HEK293 (cell line): ENCODE data around the gene PRICKLE3.
A peak's percentile ranks its signal among the peaks of the same experiment; 100 is the strongest.
"Not testable (repeated sequence)": the region's sequence is repeated elsewhere in the genome, so short reads cannot be mapped to it uniquely, and the experiment has no call there.

Source experiments
- CTCF ChIA-PET: fragments of 350-600 bp; formaldehyde crosslinking; extraction: SDS; loops from one replicate; lab custom pipeline; 2021; ENCODE audit warnings: antibody characterized with exemption; lab: Yijun Ruan, JAX
- POLR2A ChIA-PET: fragments of 300-600 bp; formaldehyde crosslinking; extraction: SDS; loops from one replicate; lab custom pipeline; 2020; ENCODE audit warnings: antibody characterized with exemption, inconsistent platforms; lab: Yijun Ruan, JAX
- H3K27ac ChIP-seq: fragments of 200-500 bp; sonication (Bioruptor generic); 2 replicates; pipeline ENCODE4 v1.5.1; 2014; ENCODE audit warnings: low read depth, low read length, control low read depth, inconsistent platforms; ENCODE audit errors: extremely low read depth
- H3K36me3 ChIP-seq, 2 experiments: fragments of 200-500 bp in 1 of 2; sonication (Bioruptor generic) in 1 of 2; 1 replicate in 1 of 2; 2 replicates in 1 of 2; pipeline ENCODE4 v1.5.1; 2014 to 2017; ENCODE audit warnings: inconsistent platforms in 2 of 2, low read length in 2 of 2; ENCODE audit not compliant: control insufficient read depth in 2 of 2, insufficient read depth in 1 of 2
- H3K4me1 ChIP-seq: fragments of 200-500 bp; sonication (Bioruptor generic); 2 replicates; pipeline ENCODE4 v1.5.1; 2014; ENCODE audit warnings: mild to moderate bottlenecking, low read length, inconsistent platforms; ENCODE audit not compliant: control insufficient read depth, insufficient read depth
- H3K4me3 ChIP-seq: 2 replicates; pipeline ENCODE4 v1.5.1; 2011; ENCODE audit warnings: low read depth, mild to moderate bottlenecking, control low read depth, low read length, moderate library complexity
- H3K9me3 ChIP-seq: fragments of 200-500 bp; sonication (Bioruptor generic); 2 replicates; pipeline ENCODE4 v1.5.1; 2014; ENCODE audit warnings: low read depth, low read length, inconsistent platforms; ENCODE audit not compliant: control insufficient read depth, insufficient read depth
- EGR2 ChIP-seq: fragments of 450-650 bp; formaldehyde crosslinking; IDR thresholded peaks from 2 replicates; pipeline ENCODE4 v1.5.1; 2016; ENCODE audit warnings: low read depth, missing biosample characterization, missing genetic modification characterization
- HOXD13 ChIP-seq: sonication (generic); formaldehyde crosslinking; IDR thresholded peaks from 2 replicates; pipeline ENCODE4 v1.8.0; 2022; ENCODE audit warnings: missing genetic modification reagents, borderline replicate concordance
- OSR2 ChIP-seq: fragments of 450-650 bp; formaldehyde crosslinking; IDR thresholded peaks from 2 replicates; pipeline ENCODE4 v1.5.1; 2016; ENCODE audit warnings: missing biosample characterization, missing genetic modification characterization
- RBAK ChIP-seq: fragments of 450-650 bp; formaldehyde crosslinking; IDR thresholded peaks from 2 replicates; pipeline ENCODE4 v1.5.1; 2016; ENCODE audit warnings: missing biosample characterization, missing genetic modification characterization
- TCF7L2 ChIP-seq: IDR thresholded peaks from 2 replicates; pipeline ENCODE4 v1.6.1; 2011; ENCODE audit warnings: low read depth, mild to moderate bottlenecking, inconsistent platforms, low read length, moderate library complexity, borderline replicate concordance
- YY1 ChIP-seq: fragments of 450-650 bp; formaldehyde crosslinking; IDR thresholded peaks from 2 replicates; pipeline ENCODE4 v1.5.1; 2018; ENCODE audit warnings: missing biosample characterization, missing genetic modification characterization
- YY2 ChIP-seq: fragments of 450-650 bp; formaldehyde crosslinking; IDR thresholded peaks from 2 replicates; pipeline ENCODE4 v1.5.1; 2016; ENCODE audit warnings: missing biosample characterization, missing genetic modification characterization
- ZNF16 ChIP-seq: fragments of 450-650 bp; formaldehyde crosslinking; IDR thresholded peaks from 2 replicates; pipeline ENCODE4 v1.5.1; 2016; ENCODE audit warnings: low read depth, missing biosample characterization, missing genetic modification characterization
- ZNF211 ChIP-seq: fragments of 450-650 bp; formaldehyde crosslinking; IDR thresholded peaks from 2 replicates; pipeline ENCODE4 v1.5.1; 2016; ENCODE audit warnings: low read depth, missing biosample characterization, missing genetic modification characterization
- ZNF221 ChIP-seq: fragments of 450-650 bp; formaldehyde crosslinking; IDR thresholded peaks from 2 replicates; pipeline ENCODE4 v1.5.1; 2017; ENCODE audit warnings: missing biosample characterization, missing genetic modification characterization, borderline replicate concordance
- ZNF324 ChIP-seq: fragments of 450-650 bp; formaldehyde crosslinking; IDR thresholded peaks from 2 replicates; pipeline ENCODE4 v1.5.1; 2016; ENCODE audit warnings: missing biosample characterization, missing genetic modification characterization
- ZNF394 ChIP-seq: fragments of 450-650 bp; formaldehyde crosslinking; IDR thresholded peaks from 2 replicates; pipeline ENCODE4 v1.5.1; 2016; ENCODE audit warnings: missing biosample characterization, missing genetic modification characterization, mild to moderate bottlenecking, moderate library complexity, borderline replicate concordance
- ZNF529 ChIP-seq: fragments of 450-650 bp; formaldehyde crosslinking; IDR thresholded peaks from 2 replicates; pipeline ENCODE4 v1.5.1; 2017; ENCODE audit warnings: missing genetic modification characterization, missing biosample characterization; ENCODE audit not compliant: insufficient replicate concordance
- ZNF660 ChIP-seq: fragments of 450-650 bp; IDR thresholded peaks from 2 replicates; pipeline ENCODE4 v1.5.1; 2018; ENCODE audit warnings: missing biosample characterization, mild to moderate bottlenecking, missing genetic modification characterization
- ZNF670 ChIP-seq: fragments of 450-650 bp; formaldehyde crosslinking; IDR thresholded peaks from 2 replicates; pipeline ENCODE4 v1.5.1; 2016; ENCODE audit warnings: missing biosample characterization, missing genetic modification characterization, low read depth
- ZNF707 ChIP-seq: fragments of 450-650 bp; formaldehyde crosslinking; IDR thresholded peaks from 2 replicates; pipeline ENCODE4 v1.5.1; 2016; ENCODE audit warnings: missing biosample characterization, missing genetic modification characterization
- ZXDB ChIP-seq: fragments of 450-650 bp; formaldehyde crosslinking; IDR thresholded peaks from 2 replicates; pipeline ENCODE4 v1.5.1; 2016; ENCODE audit warnings: missing biosample characterization, missing genetic modification characterization
- TF ChIP-seq, protein P1 (sequence below): fragments of 450-650 bp; formaldehyde crosslinking; IDR thresholded peaks from 2 replicates; pipeline ENCODE4 v1.5.1; 2016; ENCODE audit warnings: missing biosample characterization, missing genetic modification characterization
- TF ChIP-seq, protein P2 (sequence below): fragments of 450-650 bp; formaldehyde crosslinking; IDR thresholded peaks from 2 replicates; pipeline ENCODE4 v1.5.1; 2016; ENCODE audit warnings: missing biosample characterization, missing genetic modification characterization

Gene PRICKLE3

DNA sequence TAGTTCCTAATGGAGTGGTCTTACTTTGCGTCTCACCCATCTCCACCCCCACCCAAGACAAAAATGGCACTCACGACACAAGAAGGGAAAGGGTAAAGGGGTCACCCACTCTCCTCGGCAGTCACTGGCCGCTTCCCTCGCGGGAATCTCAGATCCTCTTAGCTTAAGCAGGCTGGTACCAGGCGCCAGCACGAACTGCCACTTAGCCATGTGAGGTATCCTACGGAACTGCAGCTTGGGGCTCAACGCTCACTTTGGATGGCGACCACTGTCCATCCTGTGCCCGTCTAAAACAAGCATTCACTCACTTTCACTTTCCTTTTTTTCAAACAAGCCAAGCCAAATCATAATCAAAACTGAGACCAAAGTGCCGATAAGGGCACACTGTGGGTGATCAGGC is 38.2 kb downstream of the PRICKLE3 start:
- POLR2A ChIA-PET = no interaction called here
- no peaks in the 10 kb centered on the region for H3K9me3 ChIP-seq
- no peak overlapping the region for H3K4me3 ChIP-seq
- H3K36me3 ChIP-seq = no peaks in the 10 kb centered on the region
- H3K27ac ChIP-seq = no peak overlapping the region
- TF ChIP-seq ZNF394 (tag by site-specific recombination) (no peak), RBAK (tag by site-specific recombination) (no peak)
- CTCF ChIA-PET = interaction anchor here (0.7 kb wide), 1 partner anchor 17 kb away, joined by 4 read pairs; no protein-coding TSS in a partner anchor
- no peaks in the 10 kb centered on the region for H3K4me1 ChIP-seq

DNA sequence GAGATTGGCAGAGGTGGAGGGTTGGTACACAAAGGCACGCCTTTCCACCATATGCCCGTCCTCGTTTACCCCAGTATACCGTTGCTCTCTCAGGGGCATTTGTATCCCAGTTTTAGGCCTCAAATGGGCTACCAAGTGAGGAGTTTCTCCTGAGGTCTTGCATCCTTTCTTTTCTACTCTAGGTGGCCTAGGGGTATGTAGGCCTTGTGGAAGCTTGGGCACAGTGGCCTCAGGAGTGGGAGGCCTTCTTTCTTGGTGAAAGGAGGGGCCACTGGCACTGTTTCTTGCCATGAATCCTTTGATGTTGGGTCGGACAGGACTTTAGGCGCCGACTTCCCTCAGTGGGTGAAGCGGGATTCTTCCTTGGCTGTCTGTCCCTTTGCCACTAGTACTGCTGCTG is 38.9 kb downstream of the PRICKLE3 start:
- Histone ChIP-seq H3K9me3 (no peaks in the 10 kb centered on the region), H3K36me3 (no peaks in the 10 kb centered on the region), H3K4me3 (no peak overlapping the region), H3K27ac (no peak overlapping the region), H3K4me1 (no peaks in the 10 kb centered on the region)
- no peak for TF ChIP-seq ZNF529 (tag by site-specific recombination)
- CTCF ChIA-PET = interaction anchor here (0.6 kb wide), 1 partner anchor 607 kb away, joined by 3 read pairs; no protein-coding TSS in a partner anchor
- POLR2A ChIA-PET = no interaction called here

DNA sequence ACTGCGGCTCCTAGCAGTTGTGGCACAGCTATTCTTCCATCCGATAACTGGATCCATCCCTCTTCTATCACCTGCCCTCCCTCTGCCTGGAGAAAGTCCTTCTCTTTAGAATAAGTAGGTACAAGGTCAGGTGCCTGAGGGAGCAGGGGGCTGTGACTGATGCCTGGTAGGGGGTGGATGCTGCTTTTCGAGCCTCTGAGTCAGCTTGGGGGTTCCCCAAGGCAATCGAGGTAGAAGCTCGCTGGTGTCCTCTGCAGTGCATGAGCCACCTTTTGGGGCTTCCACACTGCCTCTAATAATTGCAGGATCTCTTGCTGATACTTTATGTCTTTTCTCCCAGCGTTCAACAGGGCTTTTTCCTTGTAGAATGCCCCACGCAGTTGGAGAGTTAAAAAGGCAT is 43.0 kb downstream of the PRICKLE3 start:
- CTCF ChIA-PET = interaction anchor here (0.9 to 1.9 kb wide), 4 partner anchors 13 to 18 kb away, joined by 3 to 6 read pairs (median 4); no protein-coding TSS in a partner anchor
- POLR2A ChIA-PET = not testable (repeated sequence)

DNA sequence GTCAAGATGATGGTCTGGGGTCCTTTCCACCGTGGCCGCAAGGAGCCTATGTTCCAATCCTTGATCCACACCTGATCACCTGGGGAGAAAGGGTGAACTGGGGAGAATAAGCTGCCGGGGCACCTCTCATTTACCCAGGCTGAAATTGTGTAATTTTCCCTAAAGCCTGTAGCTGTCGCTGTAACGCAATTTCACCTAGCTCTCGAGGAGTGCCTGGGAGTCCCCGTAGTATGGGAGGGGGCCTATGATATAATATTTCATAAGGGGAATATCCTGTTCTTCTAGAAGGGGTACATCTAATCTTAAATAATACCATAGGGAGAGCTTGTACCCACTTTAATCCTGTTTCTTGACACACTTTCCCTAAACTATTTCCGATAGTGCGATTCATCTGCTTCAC is 43.9 kb downstream of the PRICKLE3 start:
- H3K27ac ChIP-seq, H3K36me3 ChIP-seq, POLR2A ChIA-PET, H3K4me1 ChIP-seq: not testable (repeated sequence)
- 0 out of 2 replicates have a peak, but pooled peaks have one; percentile 54 for TF ChIP-seq ZXDB
- TF ChIP-seq, all 188 proteins: peak for 1; not testable (repeated sequence) for 187
- not testable (repeated sequence) for H3K9me3 ChIP-seq, H3K4me3 ChIP-seq
- CTCF ChIA-PET = interaction anchor here (0.7 to 1.4 kb wide), 6 partner anchors 10 to 21 kb away, joined by 3 to 7 read pairs (median 4); no protein-coding TSS in a partner anchor

More for the DNA sequence above, 43.0 kb downstream of the PRICKLE3 start:
- H3K36me3 ChIP-seq, H3K4me1 ChIP-seq, H3K9me3 ChIP-seq, H3K4me3 ChIP-seq, H3K27ac ChIP-seq: not testable (repeated sequence)

DNA sequence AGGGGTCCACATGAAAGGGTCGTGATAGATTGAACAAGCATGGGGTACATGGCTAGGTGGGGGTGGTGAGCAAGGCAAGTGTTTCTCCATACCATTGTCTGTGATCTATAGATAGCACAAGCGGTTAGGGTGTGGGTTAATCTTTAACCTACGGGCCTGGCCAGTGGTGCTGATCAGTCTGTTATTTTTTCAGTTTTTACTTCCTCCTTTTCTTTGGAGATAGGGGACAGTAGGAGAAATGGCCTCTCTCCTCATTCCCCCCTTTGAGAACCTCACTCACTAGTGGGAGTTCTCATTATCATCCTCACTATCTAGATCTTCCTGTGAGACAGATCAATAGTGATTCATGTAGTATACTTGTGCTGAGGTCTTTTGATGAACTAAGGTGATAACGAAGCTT is 46.5 kb downstream of the PRICKLE3 start:
- POLR2A ChIA-PET = no interaction called here
- no peaks in the 10 kb centered on the region for H3K36me3 ChIP-seq
- no peaks in the 10 kb centered on the region for H3K4me1 ChIP-seq
- no peaks in the 10 kb centered on the region for H3K9me3 ChIP-seq
- no peak overlapping the region for H3K27ac ChIP-seq
- CTCF ChIA-PET = interaction anchor here (0.5 to 1.1 kb wide), 2 partner anchors 16 to 629 kb away, joined by 4 to 8 read pairs; no protein-coding TSS in a partner anchor
- no peak overlapping the region for H3K4me3 ChIP-seq
- TF ChIP-seq TCF7L2 (no peak), ZNF211 (tag by site-specific recombination) (no peak), HOXD13 (CRISPR knock-in tag) (no peak), ZNF660 (no peak), EGR2 (tag by site-specific recombination) (no peak), YY2 (no peak), ZNF221 (tag by site-specific recombination) (no peak), ZNF670 (tag by site-specific recombination) (no peak), ZNF707 (tag by site-specific recombination) (no peak), YY1 (tag by site-specific recombination) (no peak), OSR2 (tag by site-specific recombination) (no peak), ZNF324 (tag by site-specific recombination) (no peak), ZNF16 (tag by site-specific recombination) (no peak)
- TF ChIP-seq, protein P1, sequence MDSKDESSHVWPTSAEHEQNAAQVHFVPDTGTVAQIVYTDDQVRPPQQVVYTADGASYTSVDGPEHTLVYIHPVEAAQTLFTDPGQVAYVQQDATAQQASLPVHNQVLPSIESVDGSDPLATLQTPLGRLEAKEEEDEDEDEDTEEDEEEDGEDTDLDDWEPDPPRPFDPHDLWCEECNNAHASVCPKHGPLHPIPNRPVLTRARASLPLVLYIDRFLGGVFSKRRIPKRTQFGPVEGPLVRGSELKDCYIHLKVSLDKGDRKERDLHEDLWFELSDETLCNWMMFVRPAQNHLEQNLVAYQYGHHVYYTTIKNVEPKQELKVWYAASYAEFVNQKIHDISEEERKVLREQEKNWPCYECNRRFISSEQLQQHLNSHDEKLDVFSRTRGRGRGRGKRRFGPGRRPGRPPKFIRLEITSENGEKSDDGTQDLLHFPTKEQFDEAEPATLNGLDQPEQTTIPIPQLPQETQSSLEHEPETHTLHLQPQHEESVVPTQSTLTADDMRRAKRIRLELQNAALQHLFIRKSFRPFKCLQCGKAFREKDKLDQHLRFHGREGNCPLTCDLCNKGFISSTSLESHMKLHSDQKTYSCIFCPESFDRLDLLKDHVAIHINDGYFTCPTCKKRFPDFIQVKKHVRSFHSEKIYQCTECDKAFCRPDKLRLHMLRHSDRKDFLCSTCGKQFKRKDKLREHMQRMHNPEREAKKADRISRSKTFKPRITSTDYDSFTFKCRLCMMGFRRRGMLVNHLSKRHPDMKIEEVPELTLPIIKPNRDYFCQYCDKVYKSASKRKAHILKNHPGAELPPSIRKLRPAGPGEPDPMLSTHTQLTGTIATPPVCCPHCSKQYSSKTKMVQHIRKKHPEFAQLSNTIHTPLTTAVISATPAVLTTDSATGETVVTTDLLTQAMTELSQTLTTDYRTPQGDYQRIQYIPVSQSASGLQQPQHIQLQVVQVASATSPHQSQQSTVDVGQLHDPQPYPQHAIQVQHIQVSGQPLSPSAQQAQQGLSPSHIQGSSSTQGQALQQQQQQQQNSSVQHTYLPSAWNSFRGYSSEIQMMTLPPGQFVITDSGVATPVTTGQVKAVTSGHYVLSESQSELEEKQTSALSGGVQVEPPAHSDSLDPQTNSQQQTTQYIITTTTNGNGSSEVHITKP = no peak
- TF ChIP-seq, protein P2, sequence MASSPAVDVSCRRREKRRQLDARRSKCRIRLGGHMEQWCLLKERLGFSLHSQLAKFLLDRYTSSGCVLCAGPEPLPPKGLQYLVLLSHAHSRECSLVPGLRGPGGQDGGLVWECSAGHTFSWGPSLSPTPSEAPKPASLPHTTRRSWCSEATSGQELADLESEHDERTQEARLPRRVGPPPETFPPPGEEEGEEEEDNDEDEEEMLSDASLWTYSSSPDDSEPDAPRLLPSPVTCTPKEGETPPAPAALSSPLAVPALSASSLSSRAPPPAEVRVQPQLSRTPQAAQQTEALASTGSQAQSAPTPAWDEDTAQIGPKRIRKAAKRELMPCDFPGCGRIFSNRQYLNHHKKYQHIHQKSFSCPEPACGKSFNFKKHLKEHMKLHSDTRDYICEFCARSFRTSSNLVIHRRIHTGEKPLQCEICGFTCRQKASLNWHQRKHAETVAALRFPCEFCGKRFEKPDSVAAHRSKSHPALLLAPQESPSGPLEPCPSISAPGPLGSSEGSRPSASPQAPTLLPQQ (tag by site-specific recombination) = no peak
